Stimulated activated CD4-positive, alpha-beta T cell treated with anti-CD3 and anti-CD28 coated beads, Interleukin-12 subunit alpha, Interleukin-12 subunit beta, amount 100 ng/mL, for 4 hours (primary cell): Measurements from ENCODE around the gene SIGLEC7.

Source experiments
- DNase-seq: peaks from one replicate; pipeline ENCODE4 v3.0.0-alpha.2; 2020

Gene SIGLEC7

DNA sequence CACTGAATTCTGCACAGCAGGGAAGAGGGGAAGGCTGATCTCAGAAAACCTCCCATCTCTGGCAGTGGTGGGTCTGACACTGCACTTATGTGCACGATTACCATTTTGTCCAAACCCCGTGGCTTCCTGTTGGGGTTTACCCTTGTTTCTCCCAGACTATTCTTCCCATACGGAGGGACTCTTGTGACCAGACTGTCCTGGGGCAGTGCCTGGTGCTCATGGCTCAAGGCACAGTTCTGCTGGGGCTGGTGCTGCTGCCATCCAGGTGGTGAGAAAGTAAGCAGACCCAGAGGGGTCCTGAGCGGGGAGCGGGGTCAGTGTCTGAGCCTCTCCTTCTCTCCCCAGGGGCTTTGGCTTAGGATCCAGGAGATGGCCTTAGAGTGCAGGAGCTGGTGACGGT lies 22.5 kb upstream of the SIGLEC7 start:
- DNase-seq = no peak

DNA sequence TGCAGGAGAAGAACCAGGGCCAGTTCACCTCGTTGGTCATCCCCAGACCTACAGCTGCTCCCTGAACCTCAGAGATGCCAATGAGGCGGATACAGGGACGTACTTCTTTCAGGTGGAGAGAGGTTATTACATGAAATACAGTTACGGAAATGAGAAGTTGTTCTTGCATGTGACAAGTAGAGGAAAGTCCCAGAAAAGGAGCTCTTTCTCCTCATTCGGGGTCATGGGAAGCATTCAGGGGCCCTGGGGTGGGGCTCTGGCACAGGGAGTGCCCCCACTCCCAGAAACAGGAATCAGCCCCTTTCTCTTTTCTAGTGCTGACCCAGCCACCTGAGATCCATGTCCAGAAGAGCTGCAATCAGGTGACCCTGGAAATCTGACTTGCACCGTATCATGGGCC lies 21.9 kb upstream of the SIGLEC7 start:
- no peak for DNase-seq

DNA sequence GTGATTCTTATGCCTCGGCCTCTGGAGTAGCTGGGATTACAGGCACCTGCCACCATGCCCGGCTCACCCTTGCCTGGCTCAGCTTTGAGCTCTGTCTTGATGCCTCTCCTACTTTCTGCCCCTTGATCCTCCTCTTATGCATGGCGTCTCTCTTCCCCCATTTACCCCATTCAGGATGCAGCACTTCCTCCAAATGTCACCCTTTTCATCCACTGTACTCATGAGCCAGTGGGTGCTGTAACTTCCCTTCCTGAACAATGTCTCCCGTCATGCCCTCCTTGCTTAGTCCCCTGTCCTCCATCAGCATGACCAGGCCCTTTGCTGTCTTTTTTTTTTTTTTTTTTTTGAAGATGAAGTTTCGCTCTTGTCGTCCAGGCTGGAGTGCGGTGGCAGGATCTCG lies 20.8 kb upstream of the SIGLEC7 start:
- no peak for DNase-seq

DNA sequence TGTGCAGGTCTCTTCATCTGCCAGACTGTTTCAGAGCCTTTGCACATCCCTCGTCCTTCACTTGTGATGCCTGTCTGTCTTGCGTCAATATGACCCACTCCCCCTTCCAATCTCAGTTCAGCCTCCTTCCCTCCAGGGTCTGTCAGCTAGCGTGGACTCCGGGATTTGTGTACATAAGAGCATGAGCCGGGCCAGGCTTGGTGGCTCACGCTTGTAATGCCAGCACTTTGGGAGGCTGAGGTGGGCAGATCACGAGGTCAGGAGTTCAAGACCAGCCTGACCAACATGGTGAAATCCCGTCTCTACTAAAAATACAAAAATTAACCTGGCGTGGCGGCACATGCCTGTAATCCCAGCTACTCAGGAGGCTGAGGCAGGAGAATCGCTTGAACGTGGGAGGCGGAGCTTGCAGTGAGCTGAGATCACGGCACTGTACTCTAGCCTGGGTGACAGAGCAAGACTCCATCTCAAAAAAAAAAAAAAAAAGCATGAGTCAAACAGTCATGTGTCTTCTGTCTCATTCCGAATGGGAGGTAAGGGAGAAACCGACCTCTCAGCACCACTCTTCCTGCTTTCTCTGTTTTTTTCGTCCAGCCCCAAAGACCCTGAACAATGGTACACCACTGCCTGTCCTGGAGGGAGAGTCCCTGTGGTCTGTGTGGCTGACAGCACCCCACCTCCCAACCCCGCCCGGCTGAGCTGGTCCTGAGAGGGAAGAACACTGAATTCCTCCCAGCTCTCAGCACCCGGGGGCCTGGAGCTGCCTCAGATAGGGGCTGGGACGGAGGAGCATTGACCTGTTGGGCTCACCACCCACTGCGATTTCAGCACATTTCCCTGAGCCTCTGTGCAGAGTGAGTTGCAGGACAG lies 19.8 kb upstream of the SIGLEC7 start:
- no peak for DNase-seq

DNA sequence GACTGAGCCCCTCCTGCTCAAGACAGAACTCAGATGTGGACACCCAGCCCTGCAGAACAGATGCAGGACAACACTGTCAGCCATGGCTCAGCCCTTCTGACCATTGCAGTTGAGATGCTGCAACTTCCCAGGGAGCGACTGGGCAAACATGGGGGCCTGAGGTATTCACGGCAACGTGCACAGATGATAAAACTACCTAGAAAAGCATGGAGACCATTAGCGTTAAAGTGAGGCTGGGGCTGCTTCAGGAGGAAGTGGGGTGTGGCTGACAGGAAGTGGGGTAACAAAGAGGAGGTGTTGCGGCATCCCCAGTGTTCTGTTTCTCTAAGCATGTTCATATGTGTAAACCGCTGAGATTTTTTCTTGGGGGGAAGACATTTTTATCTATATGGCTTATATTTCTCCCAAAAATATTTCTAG lies 18.7 kb upstream of the SIGLEC7 start:
- DNase-seq = no peak

DNA sequence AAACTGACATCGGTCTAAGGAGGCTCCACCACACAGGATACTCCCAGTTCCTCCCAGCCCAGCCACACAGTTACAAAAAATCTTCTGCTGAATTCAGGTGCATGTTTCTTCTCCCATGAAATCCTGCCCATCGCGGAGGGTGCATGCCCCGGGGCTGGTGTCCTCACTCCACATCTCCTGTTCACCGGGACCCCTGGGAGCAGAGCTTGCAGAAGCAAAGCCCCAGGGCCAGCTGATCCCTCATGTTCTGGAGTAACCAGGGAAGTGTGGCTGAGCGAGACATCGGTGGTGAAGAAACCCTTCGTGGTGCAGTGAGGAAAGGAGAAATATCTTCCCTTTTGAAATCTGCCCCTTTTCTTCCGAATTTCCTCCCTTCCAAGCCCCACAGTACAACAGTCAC lies 18.3 kb upstream of the SIGLEC7 start:
- no peak for DNase-seq

DNA sequence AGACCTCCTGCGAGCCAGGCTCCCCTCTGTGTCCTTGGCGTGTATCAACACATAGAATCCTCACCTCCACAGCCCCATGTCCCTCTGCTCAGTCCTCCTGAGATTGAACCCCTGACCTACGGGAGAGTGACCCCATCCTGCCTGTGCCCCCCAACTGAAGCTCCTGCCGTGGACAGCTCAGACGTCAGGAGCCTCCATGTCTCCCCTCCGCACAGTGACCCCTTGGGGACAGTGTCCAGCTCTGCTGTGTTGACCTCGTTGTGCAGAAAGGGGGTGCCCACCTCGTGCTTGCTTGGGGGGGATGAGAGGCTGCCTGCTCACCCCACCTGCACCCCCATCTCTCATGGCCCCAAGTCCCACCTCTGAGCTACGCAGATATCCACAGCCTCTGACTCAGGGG lies 17.9 kb upstream of the SIGLEC7 start:
- no peak for DNase-seq

DNA sequence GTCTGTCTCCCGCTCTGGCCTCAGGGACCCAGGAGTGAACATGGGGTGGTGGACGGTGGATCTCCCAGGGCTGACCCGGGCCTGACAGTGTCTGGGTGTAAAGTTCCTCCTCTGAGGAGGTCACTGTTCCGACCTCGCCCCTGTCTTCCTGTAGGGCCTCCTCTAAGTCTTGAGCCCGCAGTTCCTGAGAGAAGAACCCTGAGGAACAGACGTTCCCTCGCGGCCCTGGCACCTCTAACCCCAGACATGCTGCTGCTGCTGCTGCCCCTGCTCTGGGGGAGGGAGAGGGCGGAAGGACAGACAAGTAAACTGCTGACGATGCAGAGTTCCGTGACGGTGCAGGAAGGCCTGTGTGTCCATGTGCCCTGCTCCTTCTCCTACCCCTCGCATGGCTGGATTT lies 17.4 kb upstream of the SIGLEC7 start, which contains the start of gene SIGLEC9:
SIGLEC9 (plus strand) TSS at position 178 of the 400 bp plus-strand sequence; CDS start at position 247, 69 bp downstream.
- no peak for DNase-seq

DNA sequence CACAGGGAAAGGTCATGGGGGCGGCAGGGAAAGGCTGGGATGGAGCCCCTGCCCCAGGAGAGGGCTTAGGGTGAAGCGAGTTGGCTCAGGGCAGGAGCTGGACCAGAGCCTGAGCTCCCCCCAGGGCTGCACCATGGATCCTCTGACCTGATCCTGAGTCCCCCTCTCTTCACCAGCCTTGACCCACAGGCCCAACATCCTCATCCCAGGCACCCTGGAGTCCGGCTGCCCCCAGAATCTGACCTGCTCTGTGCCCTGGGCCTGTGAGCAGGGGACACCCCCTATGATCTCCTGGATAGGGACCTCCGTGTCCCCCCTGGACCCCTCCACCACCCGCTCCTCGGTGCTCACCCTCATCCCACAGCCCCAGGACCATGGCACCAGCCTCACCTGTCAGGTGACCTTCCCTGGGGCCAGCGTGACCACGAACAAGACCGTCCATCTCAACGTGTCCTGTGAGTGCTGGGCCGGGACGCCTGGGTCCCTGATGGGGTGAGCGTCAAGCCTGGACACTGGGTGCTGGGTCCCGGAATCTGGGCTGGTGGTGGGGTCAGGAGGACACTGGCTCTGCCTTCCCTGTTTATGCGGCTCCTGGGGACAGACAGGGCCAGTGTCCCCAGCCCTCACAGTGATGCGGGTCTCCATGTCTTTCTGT lies 16.6 kb upstream of the SIGLEC7 start:
- DNase-seq = no peak

DNA sequence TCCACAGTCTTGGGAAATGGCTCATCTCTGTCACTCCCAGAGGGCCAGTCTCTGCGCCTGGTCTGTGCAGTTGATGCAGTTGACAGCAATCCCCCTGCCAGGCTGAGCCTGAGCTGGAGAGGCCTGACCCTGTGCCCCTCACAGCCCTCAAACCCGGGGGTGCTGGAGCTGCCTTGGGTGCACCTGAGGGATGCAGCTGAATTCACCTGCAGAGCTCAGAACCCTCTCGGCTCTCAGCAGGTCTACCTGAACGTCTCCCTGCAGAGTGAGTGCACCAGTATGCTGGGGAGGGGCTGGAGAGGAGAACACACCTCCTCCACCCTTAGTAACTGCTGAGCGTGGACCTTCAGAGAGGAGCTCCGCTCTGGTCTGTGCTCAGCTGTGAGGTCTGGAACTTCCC lies 15.1 kb upstream of the SIGLEC7 start:
- no peak for DNase-seq

DNA sequence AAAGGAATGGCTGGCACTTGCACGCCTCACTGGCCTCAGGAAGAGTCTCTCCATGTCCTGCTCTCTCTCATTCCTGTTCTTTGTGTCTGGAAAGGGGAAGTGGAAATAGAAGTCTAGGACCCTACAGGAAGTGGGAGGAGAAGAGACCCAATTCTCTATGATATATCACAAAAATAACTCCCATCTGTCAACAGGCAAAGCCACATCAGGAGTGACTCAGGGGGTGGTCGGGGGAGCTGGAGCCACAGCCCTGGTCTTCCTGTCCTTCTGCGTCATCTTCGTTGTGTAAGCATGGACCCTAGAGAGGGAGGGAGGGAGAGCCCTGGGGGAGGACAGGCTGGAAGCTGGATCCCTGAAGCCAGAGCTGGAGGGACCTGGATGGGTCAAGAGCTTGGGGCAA lies 14.3 kb upstream of the SIGLEC7 start:
- DNase-seq = no peak

DNA sequence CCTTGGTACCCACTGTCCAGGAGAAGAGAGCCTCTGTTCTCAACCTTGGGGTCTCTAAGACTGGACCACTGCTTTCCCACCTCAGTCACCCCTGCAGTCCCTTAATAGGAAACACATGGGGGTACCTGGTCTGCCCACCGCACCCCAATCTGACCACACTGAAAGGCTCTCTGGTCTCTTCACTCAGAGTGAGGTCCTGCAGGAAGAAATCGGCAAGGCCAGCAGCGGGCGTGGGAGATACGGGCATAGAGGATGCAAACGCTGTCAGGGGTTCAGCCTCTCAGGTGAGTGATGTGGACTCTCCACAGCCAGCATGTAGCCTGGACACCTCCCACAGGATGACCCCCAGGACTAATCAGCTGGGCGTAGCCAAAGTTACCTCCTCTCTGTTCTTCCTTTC lies 13.9 kb upstream of the SIGLEC7 start:
- no peak for DNase-seq

DNA sequence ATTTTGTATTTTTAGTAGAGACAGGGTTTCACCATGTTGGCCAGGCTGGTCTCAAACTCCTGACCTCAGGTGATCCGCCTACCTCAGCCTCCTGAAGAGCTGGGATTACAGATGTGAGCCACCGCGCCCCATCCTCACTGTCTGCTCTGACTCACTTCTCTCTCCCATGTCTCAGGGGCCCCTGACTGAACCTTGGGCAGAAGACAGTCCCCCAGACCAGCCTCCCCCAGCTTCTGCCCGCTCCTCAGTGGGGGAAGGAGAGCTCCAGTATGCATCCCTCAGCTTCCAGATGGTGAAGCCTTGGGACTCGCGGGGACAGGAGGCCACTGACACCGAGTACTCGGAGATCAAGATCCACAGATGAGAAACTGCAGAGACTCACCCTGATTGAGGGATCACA lies 12.4 kb upstream of the SIGLEC7 start:
- no peak for DNase-seq

DNA sequence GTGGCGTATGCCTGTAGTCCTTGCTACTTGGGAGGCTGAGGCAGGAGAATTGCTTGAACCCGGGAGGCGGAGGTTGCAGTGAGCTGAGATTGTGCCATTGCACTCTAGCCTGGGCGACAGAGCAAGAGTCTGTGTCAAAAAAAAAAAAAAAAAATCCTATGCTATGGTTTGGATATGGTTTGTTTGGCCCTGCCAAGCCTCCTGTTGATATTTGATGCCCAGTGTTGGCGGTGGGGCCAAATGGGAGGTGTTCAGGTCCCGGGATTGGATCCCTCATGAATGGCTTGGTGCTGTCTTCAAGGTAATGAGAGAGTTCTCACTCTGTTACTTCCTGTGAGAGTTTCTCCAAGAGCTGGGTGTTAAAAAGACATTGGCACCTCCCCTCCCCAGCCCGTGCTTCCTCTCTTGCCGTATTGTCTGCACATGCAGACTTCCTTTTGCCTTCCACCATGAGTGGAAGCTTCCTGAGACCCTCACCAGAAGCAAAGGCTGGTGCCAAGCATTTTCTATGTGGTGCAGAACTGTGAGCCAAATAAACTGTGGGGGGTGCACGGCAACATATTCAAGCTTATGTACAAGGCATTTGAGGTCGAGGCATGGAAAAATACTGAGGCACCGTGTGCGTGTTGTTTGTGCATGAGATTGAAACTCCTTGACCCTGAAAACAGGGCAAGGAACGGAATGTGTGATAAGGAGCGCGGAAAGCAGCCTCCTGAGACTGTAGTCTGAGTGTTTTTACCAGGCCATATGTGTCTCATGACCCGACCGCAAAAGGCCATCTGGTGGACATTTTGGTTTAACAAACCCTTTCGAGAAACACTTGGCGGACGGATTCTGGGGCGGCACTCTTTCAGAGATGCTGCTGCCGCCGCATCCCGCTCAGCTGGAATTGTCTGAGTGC lies 10.1 kb upstream of the SIGLEC7 start:
- no peak for DNase-seq

DNA sequence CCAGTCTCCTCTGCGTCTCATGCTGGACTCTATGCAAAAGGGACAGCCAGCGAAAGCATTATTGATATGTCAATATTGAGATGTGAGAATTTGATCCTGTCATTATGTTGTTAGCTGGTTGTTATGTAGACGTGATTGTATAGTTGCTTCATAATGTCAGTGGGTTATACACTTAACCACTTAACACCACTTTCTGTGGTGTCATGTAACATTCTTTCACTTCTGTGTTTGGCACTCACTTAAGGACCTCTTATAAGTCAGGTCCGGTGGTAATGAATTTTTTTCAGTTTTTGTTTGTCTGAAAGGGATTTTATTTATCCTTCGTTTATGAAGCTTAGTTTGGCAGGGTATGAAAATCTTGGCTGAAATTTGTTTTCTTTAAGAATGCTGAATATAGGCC lies 7.1 kb upstream of the SIGLEC7 start:
- no peak for DNase-seq

DNA sequence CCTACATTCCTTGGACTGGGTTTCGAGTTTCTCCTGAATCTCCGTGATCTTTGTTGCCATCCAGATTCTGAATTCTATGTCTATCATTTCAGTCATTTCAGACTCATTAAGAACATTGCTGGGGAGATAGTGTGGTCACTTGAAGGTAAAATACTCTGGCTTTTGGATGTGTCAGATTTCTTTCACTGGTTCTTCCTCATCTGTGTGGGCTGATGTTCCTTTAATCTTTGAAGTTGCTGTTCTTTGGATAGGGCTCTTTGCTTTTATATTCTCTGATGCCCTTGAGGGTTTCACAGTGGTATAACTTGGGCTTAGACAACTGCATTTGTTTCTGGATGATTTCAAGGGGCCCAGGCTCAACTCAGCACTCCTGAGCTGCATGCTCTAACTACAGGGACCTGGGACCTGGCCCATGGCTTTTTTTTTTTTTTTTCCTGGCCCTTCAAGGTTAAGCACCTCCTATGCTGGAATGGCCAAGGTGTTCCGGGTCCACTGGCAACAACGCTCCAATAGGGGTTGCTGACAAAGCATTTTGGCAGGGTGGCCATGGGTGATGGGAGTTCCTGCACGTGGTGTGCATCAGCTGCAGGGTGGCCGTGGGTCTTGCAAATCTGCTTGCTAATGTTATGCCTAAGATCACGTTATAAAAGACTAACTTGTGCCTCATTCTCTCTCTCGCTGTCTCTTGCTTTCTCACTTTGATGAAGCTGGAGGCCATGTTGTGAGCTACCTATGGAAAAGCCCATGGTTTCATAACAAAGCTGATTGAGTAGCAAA lies 5.9 kb upstream of the SIGLEC7 start:
- DNase-seq = no peak

DNA sequence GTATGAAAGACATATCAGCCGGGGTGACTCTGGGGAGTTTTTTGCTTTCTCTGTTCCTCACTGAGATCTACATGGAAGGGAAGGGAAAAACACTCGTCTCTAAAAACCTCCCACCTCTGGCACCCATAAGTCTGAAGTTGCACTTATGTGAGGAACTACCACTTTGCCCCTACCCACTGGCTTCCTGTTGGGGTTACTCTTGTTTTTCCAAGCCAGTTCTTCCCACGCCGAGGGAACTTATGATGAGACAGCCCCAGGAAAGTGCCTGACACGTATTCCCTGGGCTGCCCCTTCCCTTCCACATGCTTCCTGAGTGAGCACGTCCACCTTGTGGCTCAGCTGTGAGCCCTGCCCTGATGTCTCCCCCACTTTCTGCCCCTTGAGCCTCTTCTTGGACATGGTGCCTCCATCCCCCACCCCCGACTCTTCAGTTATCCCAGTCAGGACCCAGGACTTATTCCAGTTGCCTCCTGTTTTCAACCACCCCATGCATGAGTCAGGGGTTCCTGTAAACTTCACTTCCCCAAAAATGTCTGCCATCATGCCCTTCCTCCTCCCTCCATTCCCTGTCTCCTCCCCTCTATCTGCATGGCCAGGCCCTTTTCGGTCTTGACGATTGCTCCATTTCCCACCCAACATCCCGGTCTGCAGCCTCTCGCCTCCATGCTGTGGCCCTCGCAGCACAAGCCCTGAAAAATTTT lies 5.1 kb upstream of the SIGLEC7 start:
- DNase-seq = no peak

DNA sequence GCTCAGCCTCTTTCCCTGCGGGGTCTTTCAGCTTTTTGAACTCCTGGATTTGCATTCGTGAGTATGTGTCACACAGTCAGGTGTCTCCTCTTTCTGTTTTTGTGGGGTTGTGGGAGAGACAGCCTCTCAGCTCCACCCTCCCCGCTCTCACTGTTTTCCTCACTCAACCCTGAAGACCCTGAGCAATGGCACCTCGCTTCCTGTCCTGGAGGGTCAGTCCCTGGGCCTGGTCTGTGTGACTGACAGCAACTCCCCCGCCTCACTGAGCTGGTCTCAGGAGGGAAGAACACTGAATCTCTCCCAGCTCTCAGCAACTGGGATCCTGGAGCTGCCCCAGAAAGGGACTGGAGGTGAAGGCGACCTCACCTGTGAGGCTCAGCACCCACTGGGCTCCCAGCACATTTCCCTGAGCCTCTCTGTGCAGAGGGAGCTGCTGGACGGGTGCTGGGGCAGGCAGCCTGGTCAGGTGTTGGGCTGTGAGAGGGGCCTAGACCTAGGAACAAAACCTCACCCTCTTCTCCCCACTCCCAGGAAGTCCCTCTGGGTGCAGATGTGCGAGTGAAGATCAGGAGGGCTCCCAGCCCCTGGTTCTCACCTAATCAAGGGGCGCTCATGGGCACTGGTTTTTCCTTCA lies 4.2 kb upstream of the SIGLEC7 start:
- no peak for DNase-seq

DNA sequence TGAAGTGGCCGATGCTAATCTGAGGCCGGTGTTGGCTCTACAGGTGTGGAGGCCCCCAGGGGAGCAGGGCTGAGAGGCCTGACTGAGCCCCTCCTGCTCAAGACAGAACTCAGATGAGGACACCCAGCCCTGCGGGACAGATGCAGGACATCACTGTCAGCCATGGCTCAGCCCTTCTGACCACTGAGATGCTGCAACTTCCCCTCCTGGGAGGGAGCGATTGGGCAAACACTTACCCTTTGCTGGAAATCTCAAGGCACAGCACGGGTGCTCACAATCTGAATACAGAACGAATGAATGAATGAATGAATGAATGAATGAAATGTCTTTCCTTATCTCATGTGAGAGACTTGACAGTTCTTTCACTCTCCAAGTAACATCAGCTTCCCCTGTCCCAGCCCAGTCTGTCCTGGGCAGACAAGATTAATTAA lies 3.5 kb upstream of the SIGLEC7 start:
- DNase-seq = no peak

DNA sequence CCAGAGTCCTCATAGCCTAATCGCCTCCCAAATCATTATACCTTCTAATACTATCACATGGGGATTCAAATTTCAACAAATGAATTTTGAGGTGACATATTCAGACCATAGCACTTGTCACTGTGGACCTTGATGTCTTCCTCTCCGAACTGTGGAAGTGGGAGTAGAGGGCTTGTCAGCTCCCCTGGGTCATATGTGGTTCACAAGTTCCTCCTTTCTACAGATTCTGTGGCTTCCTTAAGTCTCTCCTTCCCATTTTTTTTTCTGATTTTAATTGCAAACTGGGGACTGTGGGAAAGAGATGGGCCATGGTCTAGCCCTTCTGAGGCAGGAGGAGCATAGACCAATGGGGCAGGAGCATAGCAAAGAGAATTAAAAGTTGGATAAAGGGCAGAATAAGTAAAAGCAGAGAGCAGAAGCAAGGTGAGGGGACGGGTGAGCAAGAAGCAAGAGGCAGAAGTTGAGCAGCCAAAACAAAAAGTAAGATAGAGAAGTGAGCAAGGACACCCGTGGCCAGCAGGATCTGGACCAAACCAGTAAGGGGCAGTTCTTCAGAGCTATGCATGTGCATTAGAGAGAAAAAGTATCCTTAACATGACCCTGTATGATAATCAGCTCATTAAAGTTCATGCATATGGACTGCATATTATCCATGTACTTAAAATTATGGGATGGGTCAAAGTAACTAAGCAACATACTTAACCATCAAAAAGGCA lies 2.6 kb upstream of the SIGLEC7 start:
- no peak for DNase-seq

DNA sequence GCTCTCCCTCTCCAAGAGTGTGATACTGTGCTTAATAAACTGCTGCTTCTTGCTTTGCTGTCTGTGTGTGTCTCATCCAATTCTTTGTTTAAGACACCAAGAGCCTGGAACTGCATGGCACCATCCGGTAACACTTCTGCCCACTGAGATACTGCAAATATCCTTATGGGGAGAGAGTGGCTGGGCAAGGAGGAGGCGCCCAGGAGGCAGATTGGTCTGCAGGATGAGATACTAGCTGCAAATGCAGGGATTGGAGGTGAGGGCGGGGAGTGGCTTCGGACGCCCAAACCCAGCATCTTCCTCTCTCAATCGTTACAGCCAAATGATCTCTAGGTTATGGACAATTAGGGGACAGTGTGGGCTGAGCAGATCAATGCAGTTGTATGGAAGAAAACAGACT lies 1.7 kb upstream of the SIGLEC7 start:
- no peak for DNase-seq
